ENCODE measurements around the gene CPNE6.

GRCh38 chr14:24084440-24084839, 13.1 kb downstream of the CPNE6 start:
- no peak for TF ChIP-seq GATA2 (IDR thresholded peaks at IDR 0.05; ENCODE audit: low read depth, low read length)
- TF ChIP-seq GATA3 (IDR thresholded peaks at IDR 0.05; ENCODE audit: low read depth, low read length) = no peak

Data from SH-SY5Y (cell line).